Measurements from ENCODE around the gene CRIM1.
A peak's percentile ranks its signal among the peaks of the same experiment; 100 is the strongest.

The CRIM1 gene

DNA sequence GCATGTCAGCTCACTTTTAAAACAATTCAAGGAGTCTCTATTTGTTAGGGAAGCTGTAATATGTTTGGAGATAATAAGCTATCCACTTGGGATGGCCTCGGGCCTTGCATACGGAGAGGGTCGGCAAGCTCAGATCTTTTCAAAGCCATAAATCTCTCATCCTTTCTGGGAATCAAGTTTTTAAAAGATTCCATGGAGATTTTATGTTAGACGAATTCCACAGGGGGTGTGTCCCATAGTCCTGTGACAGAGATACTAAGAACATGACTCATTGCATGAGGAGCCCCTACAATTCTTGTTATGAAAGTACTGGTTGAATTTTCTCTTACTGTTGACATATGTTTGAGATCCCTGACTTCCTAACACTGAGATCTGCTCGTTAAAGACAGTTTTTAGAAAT, 133.7 kb downstream of the CRIM1 start:
- ATAC-seq: peak; percentile 38

DNA sequence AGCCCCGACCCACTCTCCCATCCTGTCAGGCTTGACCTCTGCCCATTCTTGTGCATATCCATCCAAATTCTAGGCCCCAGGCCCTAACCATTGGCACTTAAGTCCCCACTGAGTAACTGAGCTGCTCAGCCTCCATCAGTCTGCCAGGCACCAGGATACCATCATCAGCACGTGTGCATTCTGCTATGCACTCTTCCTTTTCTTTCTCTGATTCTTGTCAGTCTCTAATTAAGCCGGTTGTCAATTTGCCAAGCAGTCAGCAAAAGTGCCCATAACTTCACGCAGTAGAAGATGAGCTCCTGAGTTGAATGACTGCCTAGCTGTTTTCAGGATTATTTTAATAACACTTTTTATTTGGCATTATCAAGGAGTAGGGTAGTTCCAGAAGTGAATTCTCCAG, 135.2 kb downstream of the CRIM1 start:
- peak; percentile 5; the same call in 2 of the 3 replicates for ATAC-seq
- TF ChIP-seq GLIS3 (CRISPR knock-in tag; IDR thresholded peaks at IDR 0.05) (no peak), ZFP30 (CRISPR knock-in tag; IDR thresholded peaks at IDR 0.05) (no peak), TCF4 (CRISPR knock-in tag; IDR thresholded peaks at IDR 0.05; ENCODE audit: borderline replicate concordance) (no peak), ZNF70 (CRISPR knock-in tag; IDR thresholded peaks at IDR 0.05) (no peak), CSDC2 (CRISPR knock-in tag; IDR thresholded peaks at IDR 0.05) (peak; percentile 89; the same call in 1 of the 2 replicates), ZNF565 (CRISPR knock-in tag; conservative IDR thresholded peaks at IDR 0.05; ENCODE audit: low read depth) (no peak), ISL1 (CRISPR knock-in tag; IDR thresholded peaks at IDR 0.05) (peak; percentile 51), BACH2 (CRISPR knock-in tag; IDR thresholded peaks at IDR 0.05; ENCODE audit: borderline replicate concordance) (no peak), ZNF8 (CRISPR knock-in tag; IDR thresholded peaks at IDR 0.05) (no peak), ESRRG (CRISPR knock-in tag; IDR thresholded peaks at IDR 0.05) (no peak)
- TF ChIP-seq, protein P1, sequence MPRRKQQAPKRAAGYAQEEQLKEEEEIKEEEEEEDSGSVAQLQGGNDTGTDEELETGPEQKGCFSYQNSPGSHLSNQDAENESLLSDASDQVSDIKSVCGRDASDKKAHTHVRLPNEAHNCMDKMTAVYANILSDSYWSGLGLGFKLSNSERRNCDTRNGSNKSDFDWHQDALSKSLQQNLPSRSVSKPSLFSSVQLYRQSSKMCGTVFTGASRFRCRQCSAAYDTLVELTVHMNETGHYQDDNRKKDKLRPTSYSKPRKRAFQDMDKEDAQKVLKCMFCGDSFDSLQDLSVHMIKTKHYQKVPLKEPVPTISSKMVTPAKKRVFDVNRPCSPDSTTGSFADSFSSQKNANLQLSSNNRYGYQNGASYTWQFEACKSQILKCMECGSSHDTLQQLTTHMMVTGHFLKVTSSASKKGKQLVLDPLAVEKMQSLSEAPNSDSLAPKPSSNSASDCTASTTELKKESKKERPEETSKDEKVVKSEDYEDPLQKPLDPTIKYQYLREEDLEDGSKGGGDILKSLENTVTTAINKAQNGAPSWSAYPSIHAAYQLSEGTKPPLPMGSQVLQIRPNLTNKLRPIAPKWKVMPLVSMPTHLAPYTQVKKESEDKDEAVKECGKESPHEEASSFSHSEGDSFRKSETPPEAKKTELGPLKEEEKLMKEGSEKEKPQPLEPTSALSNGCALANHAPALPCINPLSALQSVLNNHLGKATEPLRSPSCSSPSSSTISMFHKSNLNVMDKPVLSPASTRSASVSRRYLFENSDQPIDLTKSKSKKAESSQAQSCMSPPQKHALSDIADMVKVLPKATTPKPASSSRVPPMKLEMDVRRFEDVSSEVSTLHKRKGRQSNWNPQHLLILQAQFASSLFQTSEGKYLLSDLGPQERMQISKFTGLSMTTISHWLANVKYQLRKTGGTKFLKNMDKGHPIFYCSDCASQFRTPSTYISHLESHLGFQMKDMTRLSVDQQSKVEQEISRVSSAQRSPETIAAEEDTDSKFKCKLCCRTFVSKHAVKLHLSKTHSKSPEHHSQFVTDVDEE (CRISPR knock-in tag; IDR thresholded peaks at IDR 0.05): no peak
- TF ChIP-seq, protein P2, sequence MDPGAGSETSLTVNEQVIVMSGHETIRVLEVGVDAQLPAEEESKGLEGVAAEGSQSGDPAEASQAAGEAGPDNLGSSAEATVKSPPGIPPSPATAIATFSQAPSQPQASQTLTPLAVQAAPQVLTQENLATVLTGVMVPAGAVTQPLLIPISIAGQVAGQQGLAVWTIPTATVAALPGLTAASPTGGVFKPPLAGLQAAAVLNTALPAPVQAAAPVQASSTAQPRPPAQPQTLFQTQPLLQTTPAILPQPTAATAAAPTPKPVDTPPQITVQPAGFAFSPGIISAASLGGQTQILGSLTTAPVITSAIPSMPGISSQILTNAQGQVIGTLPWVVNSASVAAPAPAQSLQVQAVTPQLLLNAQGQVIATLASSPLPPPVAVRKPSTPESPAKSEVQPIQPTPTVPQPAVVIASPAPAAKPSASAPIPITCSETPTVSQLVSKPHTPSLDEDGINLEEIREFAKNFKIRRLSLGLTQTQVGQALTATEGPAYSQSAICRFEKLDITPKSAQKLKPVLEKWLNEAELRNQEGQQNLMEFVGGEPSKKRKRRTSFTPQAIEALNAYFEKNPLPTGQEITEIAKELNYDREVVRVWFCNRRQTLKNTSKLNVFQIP (CRISPR knock-in tag; IDR thresholded peaks at IDR 0.05; ENCODE audit: borderline replicate concordance, low read depth): no peak

More for the DNA sequence above, 133.7 kb downstream of the CRIM1 start:
- TF ChIP-seq CSDC2 (CRISPR knock-in tag; IDR thresholded peaks at IDR 0.05): peak; percentile 53; the same call in 1 of the 2 replicates
- TF ChIP-seq, protein P3, sequence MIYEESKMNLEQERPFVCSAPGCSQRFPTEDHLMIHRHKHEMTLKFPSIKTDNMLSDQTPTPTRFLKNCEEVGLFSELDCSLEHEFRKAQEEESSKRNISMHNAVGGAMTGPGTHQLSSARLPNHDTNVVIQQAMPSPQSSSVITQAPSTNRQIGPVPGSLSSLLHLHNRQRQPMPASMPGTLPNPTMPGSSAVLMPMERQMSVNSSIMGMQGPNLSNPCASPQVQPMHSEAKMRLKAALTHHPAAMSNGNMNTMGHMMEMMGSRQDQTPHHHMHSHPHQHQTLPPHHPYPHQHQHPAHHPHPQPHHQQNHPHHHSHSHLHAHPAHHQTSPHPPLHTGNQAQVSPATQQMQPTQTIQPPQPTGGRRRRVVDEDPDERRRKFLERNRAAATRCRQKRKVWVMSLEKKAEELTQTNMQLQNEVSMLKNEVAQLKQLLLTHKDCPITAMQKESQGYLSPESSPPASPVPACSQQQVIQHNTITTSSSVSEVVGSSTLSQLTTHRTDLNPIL (CRISPR knock-in tag; IDR thresholded peaks at IDR 0.05; ENCODE audit: low read depth): no peak
- TF ChIP-seq ISL1 (CRISPR knock-in tag; IDR thresholded peaks at IDR 0.05): peak; percentile 73

DNA sequence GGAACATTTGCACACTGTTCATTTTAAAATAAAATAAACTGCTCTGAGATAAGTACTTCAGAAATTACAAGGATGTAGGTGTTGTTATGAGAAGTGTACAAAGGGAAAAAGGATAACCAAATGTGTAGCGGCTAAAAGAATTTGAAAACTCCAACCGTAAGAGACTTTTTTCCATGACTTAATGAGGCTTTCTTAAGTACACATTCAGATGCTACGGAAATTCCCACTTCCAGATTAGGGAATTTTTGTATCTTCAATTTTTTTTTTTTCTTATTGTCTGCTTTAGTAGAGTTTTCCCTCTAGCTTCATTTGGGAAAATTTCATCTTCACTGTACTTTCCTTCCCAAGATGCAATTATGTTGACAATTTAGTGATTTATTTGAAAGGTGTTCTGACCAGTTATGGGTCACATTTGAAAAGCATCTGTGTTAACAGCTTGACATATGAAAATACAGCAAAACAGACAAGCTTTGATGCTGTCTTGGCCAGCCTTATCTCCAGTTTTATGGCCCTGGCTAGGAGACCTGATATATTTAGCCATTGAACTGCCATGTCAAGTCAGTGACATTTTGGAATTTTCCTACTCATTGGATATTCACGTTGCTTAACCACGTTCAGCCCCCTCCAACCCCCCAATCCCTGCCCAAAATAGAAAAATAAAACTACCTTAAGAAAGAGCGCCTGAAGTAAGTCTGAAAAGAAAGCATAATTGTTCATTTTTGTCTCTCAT, 136.8 kb downstream of the CRIM1 start:
- TF ChIP-seq ISL1 (CRISPR knock-in tag; IDR thresholded peaks at IDR 0.05): peak; percentile 52
- no peak for TF ChIP-seq BACH2 (CRISPR knock-in tag; IDR thresholded peaks at IDR 0.05; ENCODE audit: borderline replicate concordance)

DNA sequence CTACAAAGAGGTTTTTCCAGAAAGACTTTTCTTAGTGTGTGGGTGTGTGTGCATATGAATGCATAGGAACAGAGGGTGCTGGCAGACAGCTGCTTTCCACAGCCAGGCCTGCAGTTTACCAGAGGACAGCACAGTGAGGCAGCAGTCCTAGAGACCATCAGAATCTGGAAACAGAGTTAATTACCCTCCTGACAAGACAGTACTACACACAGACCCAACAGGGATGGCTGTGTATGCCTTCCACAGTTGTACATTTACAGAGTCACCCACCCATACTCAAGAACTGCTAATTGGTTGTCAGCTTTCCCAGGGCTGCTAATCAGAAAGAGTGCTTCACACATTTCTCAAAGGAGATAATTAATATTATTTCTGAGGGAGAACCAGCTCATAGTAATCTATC, 137.7 kb downstream of the CRIM1 start:
- peak; percentile 3 for ATAC-seq
- no peak for TF ChIP-seq TCF4 (CRISPR knock-in tag; IDR thresholded peaks at IDR 0.05; ENCODE audit: borderline replicate concordance)
- no peak for TF ChIP-seq ZNF8 (CRISPR knock-in tag; IDR thresholded peaks at IDR 0.05)
- TF ChIP-seq CSDC2 (CRISPR knock-in tag; IDR thresholded peaks at IDR 0.05): no peak
- TF ChIP-seq ISL1 (CRISPR knock-in tag; IDR thresholded peaks at IDR 0.05): no peak
- no peak for TF ChIP-seq ZNF565 (CRISPR knock-in tag; conservative IDR thresholded peaks at IDR 0.05; ENCODE audit: low read depth)
- TF ChIP-seq ARNTL (CRISPR knock-in tag; IDR thresholded peaks at IDR 0.05; ENCODE audit: borderline replicate concordance, low read depth): no peak
- TF ChIP-seq ZFP30 (CRISPR knock-in tag; IDR thresholded peaks at IDR 0.05): no peak
- TF ChIP-seq, protein P4, sequence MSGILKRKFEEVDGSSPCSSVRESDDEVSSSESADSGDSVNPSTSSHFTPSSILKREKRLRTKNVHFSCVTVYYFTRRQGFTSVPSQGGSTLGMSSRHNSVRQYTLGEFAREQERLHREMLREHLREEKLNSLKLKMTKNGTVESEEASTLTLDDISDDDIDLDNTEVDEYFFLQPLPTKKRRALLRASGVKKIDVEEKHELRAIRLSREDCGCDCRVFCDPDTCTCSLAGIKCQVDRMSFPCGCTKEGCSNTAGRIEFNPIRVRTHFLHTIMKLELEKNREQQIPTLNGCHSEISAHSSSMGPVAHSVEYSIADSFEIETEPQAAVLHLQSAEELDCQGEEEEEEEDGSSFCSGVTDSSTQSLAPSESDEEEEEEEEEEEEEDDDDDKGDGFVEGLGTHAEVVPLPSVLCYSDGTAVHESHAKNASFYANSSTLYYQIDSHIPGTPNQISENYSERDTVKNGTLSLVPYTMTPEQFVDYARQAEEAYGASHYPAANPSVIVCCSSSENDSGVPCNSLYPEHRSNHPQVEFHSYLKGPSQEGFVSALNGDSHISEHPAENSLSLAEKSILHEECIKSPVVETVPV (CRISPR knock-in tag; IDR thresholded peaks at IDR 0.05): no peak
- TF ChIP-seq, protein P3 (CRISPR knock-in tag; IDR thresholded peaks at IDR 0.05; ENCODE audit: low read depth): no peak
- no peak for TF ChIP-seq BACH2 (CRISPR knock-in tag; IDR thresholded peaks at IDR 0.05; ENCODE audit: borderline replicate concordance)
- no peak for TF ChIP-seq ESRRG (CRISPR knock-in tag; IDR thresholded peaks at IDR 0.05)
- no peak for TF ChIP-seq ZNF70 (CRISPR knock-in tag; IDR thresholded peaks at IDR 0.05)

More for the DNA sequence above, 136.8 kb downstream of the CRIM1 start:
- ATAC-seq: no peak
